Esophagus muscularis mucosa (tissue), 4 donors: ENCODE measurements around the gene CNTNAP2. TPM values are rescaled to one million over a fixed set of nuclear protein-coding genes. Genes with fewer than 3 reads are reported as not detected.

Source experiments
- DNase-seq: peaks from one replicate; pipeline ENCODE4 v3.0.0-alpha.2; 2017; ENCODE audit errors: extremely low spot score
- H3K27ac ChIP-seq, 4 donors: fragments of 200-600 bp; sonication (generic); replicated peaks in 1 of 4; 1 replicate in 3 of 4; 2 replicates in 1 of 4; pipeline ENCODE4 v1.5.1; 2016 to 2019; ENCODE audit warnings: mild to moderate bottlenecking in 1 of 4
- H3K27me3 ChIP-seq, 4 donors: fragments of 200-600 bp; sonication (generic); one replicate each; pipeline versions ENCODE4 v1.5.1 to v1.6.0; 2016 to 2019
- H3K36me3 ChIP-seq, 4 donors: fragments of 200-600 bp; sonication (generic); one replicate each; pipeline ENCODE4 v1.5.1; 2016 to 2019
- H3K4me1 ChIP-seq, 4 donors: fragments of 200-600 bp; sonication (generic); one replicate each; pipeline ENCODE4 v1.5.1; 2016 to 2019
- H3K4me3 ChIP-seq, 4 donors: fragments of 200-600 bp; sonication (generic); 1 replicate in 2 of 4; 2 replicates in 2 of 4; pipeline ENCODE4 v1.5.1; 2016 to 2019; ENCODE audit warnings: mild to moderate bottlenecking in 4 of 4, moderate library complexity in 1 of 4
- H3K9me3 ChIP-seq, 4 donors: fragments of 200-600 bp; sonication (generic); 1 replicate in 3 of 4; 2 replicates in 1 of 4; pipeline ENCODE4 v1.5.1; 2016 to 2019
- EP300 ChIP-seq: sonication (generic); formaldehyde crosslinking; IDR thresholded peaks from one replicate; pipeline ENCODE4 v1.6.1; 2017; ENCODE audit warnings: antibody characterized with exemption
- POLR2A ChIP-seq: fragments of 450-650 bp; IDR thresholded peaks from one replicate; pipeline ENCODE4 v1.6.1; 2017; ENCODE audit warnings: antibody characterized with exemption, moderate library complexity, mild to moderate bottlenecking, low read depth
- POLR2AphosphoS5 ChIP-seq, 2 donors: sonication (generic); formaldehyde crosslinking; IDR thresholded peaks; one replicate each; pipeline ENCODE4 v1.6.1; 2017; ENCODE audit warnings: antibody characterized with exemption in 2 of 2
- WGBS: methylation state at CpG from one replicate; pipeline ENCODE4 v1.1.5; 2018; 5-methylcytosine and 5-hydroxymethylcytosine counted together
- intact Hi-C: fragments of 100-400 bp; cut with DNase I; formaldehyde crosslinking; loops from one replicate; pipeline ENCODE4 v1.15.1; 2023
- total RNA-seq, 4 donors: library from RNA; depleted of rRNA; stranded (reverse); fragments of >200 nt; gene quantifications; one replicate each; pipeline versions ENCODE4 v1.1.0 to v1.2.1, GENCODE V29; 2016
- TF ChIP-seq, protein P1 (sequence below), 3 experiments: fragments of 200-600 bp in 2 of 3; fragments of 450-650 bp in 1 of 3; sonication (generic) in 2 of 3; IDR thresholded peaks; one replicate each; pipeline ENCODE4 v1.5.1; 2017 to 2019; ENCODE audit warnings: antibody characterized with exemption in 3 of 3, mild to moderate bottlenecking in 2 of 3, moderate library complexity in 1 of 3

CNTNAP2 gene
- total RNA-seq, 4 donors from 2014 or later, result 1.2 to 2.9 (median 1.9) TPM

DNA sequence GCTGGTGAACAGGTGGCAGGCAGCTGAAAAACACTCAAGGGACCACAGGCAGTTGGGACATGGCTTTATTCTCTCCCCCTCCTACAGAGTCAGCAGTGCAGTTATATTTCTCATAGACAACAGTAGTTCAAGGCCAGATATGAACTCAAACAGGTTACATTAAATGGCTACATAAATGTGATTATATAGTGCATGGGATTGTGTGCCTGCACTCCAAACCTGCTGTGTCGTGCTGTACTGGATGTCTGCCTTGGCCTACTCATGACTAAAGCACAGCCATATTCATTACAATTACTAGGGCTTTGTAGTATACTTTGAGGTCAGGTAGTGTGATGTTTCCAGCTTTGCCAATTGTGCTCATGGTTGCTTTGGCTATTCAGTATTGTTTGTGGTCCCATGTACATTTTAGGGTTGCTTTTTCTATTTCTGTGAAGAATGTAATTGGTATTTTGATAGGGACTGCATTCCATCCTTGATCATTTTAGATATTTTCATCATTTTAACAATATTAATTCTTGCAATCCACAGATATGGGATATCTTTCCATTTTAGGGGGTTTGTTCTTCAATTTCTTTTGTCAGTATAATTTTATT, 393.6 kb downstream of the CNTNAP2 start:
- intact Hi-C loops, result no loop called here
- WGBS, result 100% methylated on average over 1 of the region's 1 CpG
- TF ChIP-seq POLR2AphosphoS5 (IDR thresholded peaks at IDR 0.05) (no peak), POLR2A (no peak), EP300 (no peak)
- TF ChIP-seq, protein P1, sequence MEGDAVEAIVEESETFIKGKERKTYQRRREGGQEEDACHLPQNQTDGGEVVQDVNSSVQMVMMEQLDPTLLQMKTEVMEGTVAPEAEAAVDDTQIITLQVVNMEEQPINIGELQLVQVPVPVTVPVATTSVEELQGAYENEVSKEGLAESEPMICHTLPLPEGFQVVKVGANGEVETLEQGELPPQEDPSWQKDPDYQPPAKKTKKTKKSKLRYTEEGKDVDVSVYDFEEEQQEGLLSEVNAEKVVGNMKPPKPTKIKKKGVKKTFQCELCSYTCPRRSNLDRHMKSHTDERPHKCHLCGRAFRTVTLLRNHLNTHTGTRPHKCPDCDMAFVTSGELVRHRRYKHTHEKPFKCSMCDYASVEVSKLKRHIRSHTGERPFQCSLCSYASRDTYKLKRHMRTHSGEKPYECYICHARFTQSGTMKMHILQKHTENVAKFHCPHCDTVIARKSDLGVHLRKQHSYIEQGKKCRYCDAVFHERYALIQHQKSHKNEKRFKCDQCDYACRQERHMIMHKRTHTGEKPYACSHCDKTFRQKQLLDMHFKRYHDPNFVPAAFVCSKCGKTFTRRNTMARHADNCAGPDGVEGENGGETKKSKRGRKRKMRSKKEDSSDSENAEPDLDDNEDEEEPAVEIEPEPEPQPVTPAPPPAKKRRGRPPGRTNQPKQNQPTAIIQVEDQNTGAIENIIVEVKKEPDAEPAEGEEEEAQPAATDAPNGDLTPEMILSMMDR (IDR thresholded peaks at IDR 0.05), result no peak
- Histone ChIP-seq H3K9me3 (peaks cover 0 to 12% (median 9%) of the 10 kb centered on the region in 4 donors), H3K27ac (no peak overlapping the region), H3K36me3 (no peaks in the 10 kb centered on the region), H3K27me3 (no peaks in the 10 kb centered on the region), H3K4me3 (no peak overlapping the region), H3K4me1 (no peaks in the 10 kb centered on the region)
- DNase-seq, result no peak

DNA sequence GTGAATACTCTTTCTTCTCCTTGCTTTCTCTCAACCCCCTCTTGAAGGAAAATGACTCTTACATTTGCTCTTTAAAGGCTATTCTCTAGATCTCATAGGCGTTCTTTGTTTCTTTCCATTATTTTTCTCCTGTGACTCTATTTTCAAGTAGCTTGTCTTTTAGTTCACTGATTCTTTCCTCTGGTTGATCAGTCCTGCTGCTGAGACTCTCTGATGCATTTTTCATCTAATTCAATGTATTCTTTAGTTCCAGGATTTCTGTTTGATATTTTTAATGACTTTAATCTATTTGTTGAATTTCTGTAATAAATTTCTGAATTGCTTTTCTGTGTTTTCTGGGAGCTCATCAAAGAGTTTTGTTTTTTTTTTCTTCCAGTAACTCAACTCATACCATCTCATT, 397.7 kb downstream of the CNTNAP2 start:
- 89% methylated on average over 1 of the region's 1 CpG for WGBS

DNA sequence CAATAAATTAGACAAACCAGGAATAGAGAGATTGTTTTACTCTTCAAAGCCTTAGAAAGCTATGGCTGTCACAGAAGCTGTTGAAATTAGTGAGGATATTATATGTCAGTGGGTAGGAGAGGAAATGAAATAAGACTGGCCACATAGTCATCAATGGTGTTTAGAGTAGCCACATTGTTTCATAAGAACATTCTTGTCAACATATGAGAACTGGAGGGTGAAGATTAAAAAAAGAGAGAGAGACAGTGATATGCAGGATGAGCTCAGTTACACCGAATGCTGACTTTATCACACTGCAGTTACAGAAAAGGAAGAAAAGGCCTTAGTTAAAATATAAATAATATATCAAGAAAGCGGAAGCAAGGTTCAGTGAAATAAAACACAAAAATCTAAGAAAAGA, 412.0 kb downstream of the CNTNAP2 start:
- no peaks in the 10 kb centered on the region for H3K36me3 ChIP-seq
- intact Hi-C loops, result no loop called here
- no peak for DNase-seq
- H3K4me1 ChIP-seq, result no peaks in the 10 kb centered on the region
- no peaks in the 10 kb centered on the region for H3K9me3 ChIP-seq
- H3K27ac ChIP-seq, result no peak overlapping the region
- WGBS, result 71% methylated on average over 2 of the region's 2 CpGs
- no peaks in the 10 kb centered on the region for H3K27me3 ChIP-seq
- no peak for TF ChIP-seq POLR2AphosphoS5 (IDR thresholded peaks at IDR 0.05)
- TF ChIP-seq, protein P1 (IDR thresholded peaks at IDR 0.05), result no peak
- no peak for TF ChIP-seq EP300
- no peak overlapping the region for H3K4me3 ChIP-seq

More for the DNA sequence above, 397.7 kb downstream of the CNTNAP2 start:
- intact Hi-C loops, result no loop called here
- TF ChIP-seq POLR2A, result no peak
- TF ChIP-seq POLR2AphosphoS5 (IDR thresholded peaks at IDR 0.05), result no peak
- TF ChIP-seq, protein P1 (IDR thresholded peaks at IDR 0.05), result no peak
- no peak for TF ChIP-seq EP300
- DNase-seq, result no peak
- Histone ChIP-seq H3K36me3 (no peaks in the 10 kb centered on the region), H3K9me3 (peaks cover 0 to 14% (median 11%) of the 10 kb centered on the region in 4 donors), H3K27me3 (no peaks in the 10 kb centered on the region), H3K4me1 (no peaks in the 10 kb centered on the region), H3K27ac (no peak overlapping the region), H3K4me3 (no peak overlapping the region)

DNA sequence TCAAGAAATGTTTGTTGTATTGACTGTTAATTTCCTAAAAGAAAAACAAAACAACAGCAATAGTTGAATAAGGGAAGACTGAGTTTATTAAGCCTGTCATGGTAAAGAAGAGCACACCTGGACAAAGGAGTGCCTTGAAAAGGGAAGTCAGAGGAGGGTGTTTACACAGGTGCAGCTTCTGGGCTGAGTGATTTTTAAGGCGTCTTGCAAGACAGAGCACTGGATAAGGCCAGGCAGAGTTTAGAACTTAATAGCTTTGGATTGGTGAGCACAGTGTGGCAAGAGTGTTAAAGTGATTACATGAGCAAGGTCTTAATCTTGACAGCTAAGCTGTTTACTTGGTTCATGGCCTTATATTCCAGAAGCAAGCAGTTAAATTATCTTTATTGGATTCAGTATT, 423.2 kb downstream of the CNTNAP2 start:
- H3K9me3 ChIP-seq, result no peaks in the 10 kb centered on the region
- TF ChIP-seq POLR2A (no peak), POLR2AphosphoS5 (IDR thresholded peaks at IDR 0.05) (no peak)
- TF ChIP-seq, protein P1 (IDR thresholded peaks at IDR 0.05), result no peak
- H3K27ac ChIP-seq, result no peak overlapping the region
- no peaks in the 10 kb centered on the region for H3K36me3 ChIP-seq
- no peak for DNase-seq
- H3K27me3 ChIP-seq, result no peaks in the 10 kb centered on the region
- H3K4me1 ChIP-seq, result no peaks in the 10 kb centered on the region
- no peak overlapping the region for H3K4me3 ChIP-seq
- intact Hi-C loops, result no loop called here
- 53% methylated on average over 1 of the region's 1 CpG for WGBS

DNA sequence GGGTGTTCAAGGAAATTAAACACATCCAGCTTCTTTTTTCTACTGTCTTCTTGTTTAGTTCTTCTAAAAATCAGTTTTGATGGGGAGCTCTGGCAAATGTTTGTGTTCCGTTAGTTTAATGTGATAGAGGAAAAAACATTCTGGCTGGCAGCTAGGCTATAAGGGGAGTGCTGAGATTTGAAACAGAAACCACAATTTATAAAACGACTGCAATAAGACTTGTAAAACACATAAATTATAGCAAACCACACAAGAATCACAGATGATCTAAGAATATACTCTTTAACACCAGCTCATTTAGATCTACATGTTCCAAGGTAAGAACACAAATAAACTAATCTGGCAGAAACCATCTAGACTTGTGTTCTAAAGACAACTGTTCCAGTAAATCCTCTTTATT, 425.5 kb downstream of the CNTNAP2 start:
- WGBS, result 28% methylated on average over 2 of the region's 2 CpGs
- Histone ChIP-seq H3K27me3 (no peaks in the 10 kb centered on the region), H3K27ac (no peak overlapping the region), H3K4me3 (no peak overlapping the region), H3K9me3 (no peaks in the 10 kb centered on the region), H3K4me1 (no peaks in the 10 kb centered on the region), H3K36me3 (no peaks in the 10 kb centered on the region)
- intact Hi-C loops, result no loop called here
- no peak for DNase-seq
- TF ChIP-seq EP300 (no peak), POLR2A (no peak), POLR2AphosphoS5 (IDR thresholded peaks at IDR 0.05) (no peak)
- TF ChIP-seq, protein P1 (IDR thresholded peaks at IDR 0.05), result no peak
